Osteocyte (in vitro differentiated cells): ENCODE measurements around the gene KTI12. TPM values are rescaled to one million over a fixed set of nuclear protein-coding genes. Genes with fewer than 3 reads are reported as not detected.

ENCODE experiments used
- DNase-seq: peaks from one replicate; pipeline ENCODE4 v3.0.0; 2021; ENCODE audit warnings: mixed read lengths; ENCODE audit not compliant: unreplicated experiment; ENCODE audit errors: extremely low spot score
- H3K27ac Mint-ChIP-seq: one replicate; pipeline ENCODE4 v1.8.0; 2021; ENCODE audit warnings: mild to moderate bottlenecking, mixed read lengths; ENCODE audit not compliant: unreplicated experiment
- H3K27me3 Mint-ChIP-seq: one replicate; pipeline ENCODE4 v1.8.0; 2021; ENCODE audit warnings: mixed read lengths; ENCODE audit not compliant: unreplicated experiment
- H3K36me3 Mint-ChIP-seq: one replicate; pipeline ENCODE4 v1.8.0; 2021; ENCODE audit warnings: mixed read lengths; ENCODE audit not compliant: unreplicated experiment
- H3K4me1 Mint-ChIP-seq: one replicate; pipeline ENCODE4 v1.8.0; 2021; ENCODE audit warnings: mixed read lengths; ENCODE audit not compliant: unreplicated experiment
- H3K4me3 Mint-ChIP-seq: one replicate; pipeline ENCODE4 v1.8.0; 2021; ENCODE audit warnings: mild to moderate bottlenecking, moderate library complexity, mixed read lengths; ENCODE audit not compliant: unreplicated experiment
- H3K9me3 Mint-ChIP-seq: one replicate; pipeline ENCODE4 v1.8.0; 2021; ENCODE audit warnings: mixed read lengths; ENCODE audit not compliant: unreplicated experiment
- total RNA-seq: library from RNA; stranded (reverse); gene quantifications from 2 replicates; pipeline ENCODE4 v1.2.1, GENCODE V29; 2021
- TF ChIP-seq, protein P1 (sequence below): fragments of 200-600 bp; sonication (generic); IDR thresholded peaks from 2 replicates; pipeline ENCODE4 v1.5.0; 2021; ENCODE audit warnings: antibody characterized with exemption, mild to moderate bottlenecking, moderate library complexity

The KTI12 gene
- total RNA-seq, 1 donor from 2014 or later, result 9.9 TPM

DNA sequence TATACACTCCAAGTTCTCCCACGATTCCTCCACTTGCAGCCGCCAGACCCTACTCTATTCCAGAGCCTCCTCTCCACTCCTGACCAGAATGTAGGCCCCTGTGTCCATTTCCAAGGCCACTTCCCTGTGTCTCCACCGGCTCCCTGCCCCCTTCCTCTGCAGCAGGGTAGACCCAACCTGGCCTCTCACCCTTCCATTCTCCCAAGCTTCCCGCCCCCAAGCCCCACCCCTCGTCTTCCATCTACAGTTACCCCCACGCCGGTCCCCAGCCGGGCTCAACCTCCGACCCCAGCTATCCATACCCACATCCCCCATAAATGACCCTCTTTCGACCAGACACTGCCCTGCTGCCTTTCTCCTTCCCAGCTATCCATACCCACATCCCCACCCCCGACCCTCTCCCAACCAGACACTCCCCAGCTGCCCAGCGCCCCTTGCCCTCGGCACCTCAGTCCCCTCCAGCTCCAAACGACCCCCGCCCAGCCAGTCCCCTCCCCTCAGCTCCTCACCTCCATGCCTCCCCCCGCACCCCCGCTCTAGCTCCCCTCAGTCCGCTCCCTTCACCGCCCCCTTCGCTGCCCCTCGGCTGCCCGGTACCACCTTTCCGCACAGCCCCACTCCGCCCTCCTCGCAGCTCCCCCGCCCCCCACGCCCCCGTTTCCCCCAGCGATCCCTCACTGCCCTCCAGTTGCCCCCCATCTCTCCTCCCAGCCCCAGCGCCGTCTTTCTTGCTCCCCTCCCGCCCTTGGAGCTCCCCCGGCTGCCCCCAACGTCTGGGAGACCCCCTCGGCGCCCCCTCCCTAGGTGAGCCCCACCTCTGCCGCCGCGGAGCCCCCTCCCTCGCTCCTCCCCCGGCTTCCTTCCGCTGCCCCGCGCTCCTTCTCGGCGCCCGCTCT, 43.8 kb downstream of the KTI12 start:
- H3K27me3 Mint-ChIP-seq, result peaks cover 9% of the 10 kb centered on the region
- peaks cover 12% of the 10 kb centered on the region for H3K4me1 Mint-ChIP-seq
- H3K36me3 Mint-ChIP-seq, result no peaks in the 10 kb centered on the region
- no peak overlapping the region for H3K27ac Mint-ChIP-seq
- DNase-seq, result no peak
- TF ChIP-seq, protein P1, sequence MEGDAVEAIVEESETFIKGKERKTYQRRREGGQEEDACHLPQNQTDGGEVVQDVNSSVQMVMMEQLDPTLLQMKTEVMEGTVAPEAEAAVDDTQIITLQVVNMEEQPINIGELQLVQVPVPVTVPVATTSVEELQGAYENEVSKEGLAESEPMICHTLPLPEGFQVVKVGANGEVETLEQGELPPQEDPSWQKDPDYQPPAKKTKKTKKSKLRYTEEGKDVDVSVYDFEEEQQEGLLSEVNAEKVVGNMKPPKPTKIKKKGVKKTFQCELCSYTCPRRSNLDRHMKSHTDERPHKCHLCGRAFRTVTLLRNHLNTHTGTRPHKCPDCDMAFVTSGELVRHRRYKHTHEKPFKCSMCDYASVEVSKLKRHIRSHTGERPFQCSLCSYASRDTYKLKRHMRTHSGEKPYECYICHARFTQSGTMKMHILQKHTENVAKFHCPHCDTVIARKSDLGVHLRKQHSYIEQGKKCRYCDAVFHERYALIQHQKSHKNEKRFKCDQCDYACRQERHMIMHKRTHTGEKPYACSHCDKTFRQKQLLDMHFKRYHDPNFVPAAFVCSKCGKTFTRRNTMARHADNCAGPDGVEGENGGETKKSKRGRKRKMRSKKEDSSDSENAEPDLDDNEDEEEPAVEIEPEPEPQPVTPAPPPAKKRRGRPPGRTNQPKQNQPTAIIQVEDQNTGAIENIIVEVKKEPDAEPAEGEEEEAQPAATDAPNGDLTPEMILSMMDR, result no peak
- H3K4me3 Mint-ChIP-seq, result peak overlapping the region; percentile 66
- no peaks in the 10 kb centered on the region for H3K9me3 Mint-ChIP-seq

DNA sequence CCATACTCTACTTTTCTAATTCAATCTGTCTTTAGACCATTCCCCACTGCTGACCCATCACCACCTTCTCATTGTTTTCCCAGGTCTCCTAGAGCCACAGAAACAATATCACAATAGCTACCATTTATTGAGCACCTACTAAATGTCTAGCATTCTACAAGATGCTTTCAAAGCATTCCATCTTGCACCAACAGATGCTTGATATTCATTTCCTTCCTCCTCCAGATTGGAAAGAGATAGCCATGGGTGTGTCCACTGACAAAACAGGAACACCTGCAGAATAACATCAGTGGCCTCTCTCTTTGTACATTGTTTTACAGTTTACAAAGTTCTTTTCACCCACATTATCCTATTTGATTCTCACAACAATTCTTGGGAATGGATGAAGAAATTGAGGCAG, 45.4 kb downstream of the KTI12 start:
- Mint-ChIP-seq H3K9me3 (no peaks in the 10 kb centered on the region), H3K27ac (no peak overlapping the region), H3K4me1 (peaks cover 12% of the 10 kb centered on the region), H3K36me3 (no peaks in the 10 kb centered on the region), H3K4me3 (no peak overlapping the region), H3K27me3 (peaks cover 9% of the 10 kb centered on the region)
- no peak for DNase-seq
- TF ChIP-seq, protein P1, result no peak

DNA sequence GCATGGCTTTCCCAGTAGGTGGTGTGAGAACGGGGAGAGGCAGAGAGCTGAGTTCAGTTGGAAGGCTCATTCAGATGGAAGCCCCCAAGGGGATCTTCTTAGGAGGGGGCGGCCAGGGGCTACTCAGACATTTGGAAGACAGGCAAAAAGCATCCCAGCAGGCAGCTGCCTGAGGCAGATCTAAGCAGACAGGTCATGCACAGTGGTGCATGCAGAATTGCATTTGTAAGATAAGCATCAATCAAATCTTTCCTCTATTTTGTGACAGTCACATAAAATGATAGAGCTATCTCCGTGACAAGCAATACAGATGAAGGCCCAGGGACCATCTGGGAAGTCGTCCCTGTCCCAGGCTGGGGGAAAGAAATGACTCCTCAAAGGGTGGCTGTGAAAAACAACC, 46.9 kb downstream of the KTI12 start:
- Mint-ChIP-seq H3K9me3 (no peaks in the 10 kb centered on the region), H3K27me3 (no peaks in the 10 kb centered on the region), H3K36me3 (no peaks in the 10 kb centered on the region), H3K4me3 (no peak overlapping the region), H3K27ac (no peak overlapping the region), H3K4me1 (peaks cover 12% of the 10 kb centered on the region)
- no peak for DNase-seq
- TF ChIP-seq, protein P1, result no peak

DNA sequence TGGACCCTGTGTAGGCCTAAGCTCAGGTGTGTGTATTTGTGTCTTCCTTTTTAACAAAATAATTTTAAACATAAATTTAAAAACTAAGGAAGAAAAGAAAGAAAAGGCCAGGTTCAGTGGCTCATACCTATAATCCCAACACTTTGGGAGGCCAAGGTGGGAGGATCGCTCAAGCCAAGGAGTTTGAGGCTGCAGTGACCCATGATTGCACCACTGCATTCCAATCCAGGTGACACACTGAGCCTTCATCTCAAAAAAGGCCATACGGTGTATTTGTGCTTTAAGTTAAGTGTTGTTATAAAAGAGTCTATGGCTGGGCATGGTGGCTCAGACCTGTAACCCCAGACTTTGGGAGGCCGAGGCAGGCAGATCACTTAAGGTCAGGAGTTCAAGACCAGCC, 51.4 kb downstream of the KTI12 start:
- Mint-ChIP-seq H3K27me3 (no peaks in the 10 kb centered on the region), H3K4me3 (no peak overlapping the region), H3K9me3 (no peaks in the 10 kb centered on the region), H3K36me3 (no peaks in the 10 kb centered on the region), H3K27ac (no peak overlapping the region), H3K4me1 (peaks cover 5% of the 10 kb centered on the region)
- TF ChIP-seq, protein P1, result no peak
- no peak for DNase-seq

Other genes starting within 250 kb of the KTI12 start
- 122 and 130 TPM in 2 replicates for gene NRDC, start 155.1 kb downstream of the KTI12 start, total RNA-seq
- gene RAB3B, start 43.1 kb downstream of the KTI12 start, total RNA-seq, result 8.2 and 8.3 TPM in 2 replicates
- 46.6 and 49.8 TPM in 2 replicates for gene TXNDC12, start 21.4 kb upstream of the KTI12 start, total RNA-seq
- gene BTF3L4, start 22.5 kb upstream of the KTI12 start, total RNA-seq, result 61.0 and 65.1 TPM in 2 replicates
- gene ZFYVE9, start 108.3 kb upstream of the KTI12 start, total RNA-seq, result 24.7 and 25.9 TPM in 2 replicates